Measurements from ENCODE around the gene NANOGP8.
A peak's percentile ranks its signal among the peaks of the same experiment; 100 is the strongest.
"Not testable (repeated sequence)": the region's sequence is repeated elsewhere in the genome, so short reads cannot be mapped to it uniquely, and the experiment has no call there.

NANOGP8 gene

DNA sequence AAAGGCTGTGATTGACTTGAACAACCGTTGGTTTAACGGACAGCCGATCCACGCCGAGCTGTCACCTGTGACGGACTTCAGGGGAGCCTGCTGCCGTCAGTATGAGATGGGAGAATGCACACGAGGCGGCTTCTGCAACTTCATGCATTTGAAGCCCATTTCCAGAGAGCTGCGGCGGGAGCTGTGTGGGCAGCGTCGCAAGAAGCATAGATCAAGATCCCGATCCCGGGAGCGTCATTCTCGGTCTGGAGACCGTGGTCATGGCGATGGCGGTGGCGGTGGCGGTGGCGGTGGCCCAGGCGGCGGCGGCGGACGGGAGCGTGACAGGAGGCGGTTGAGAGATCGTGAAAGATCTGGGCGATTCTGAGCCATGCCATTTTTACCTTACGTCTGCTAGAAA lies 7.8 kb upstream of the NANOGP8 start:
- DNase-seq (ENCODE audit: low spot score) = no peak

- DNase-seq (ENCODE audit: low spot score) = no peak
Measured at GRCh38 chr15:35092311-35092710, 7.2 kb upstream of the NANOGP8 start.

- no peak for DNase-seq (ENCODE audit: low spot score)
Measured at GRCh38 chr15:35090104-35090807, 5.2 kb upstream of the NANOGP8 start.

DNA sequence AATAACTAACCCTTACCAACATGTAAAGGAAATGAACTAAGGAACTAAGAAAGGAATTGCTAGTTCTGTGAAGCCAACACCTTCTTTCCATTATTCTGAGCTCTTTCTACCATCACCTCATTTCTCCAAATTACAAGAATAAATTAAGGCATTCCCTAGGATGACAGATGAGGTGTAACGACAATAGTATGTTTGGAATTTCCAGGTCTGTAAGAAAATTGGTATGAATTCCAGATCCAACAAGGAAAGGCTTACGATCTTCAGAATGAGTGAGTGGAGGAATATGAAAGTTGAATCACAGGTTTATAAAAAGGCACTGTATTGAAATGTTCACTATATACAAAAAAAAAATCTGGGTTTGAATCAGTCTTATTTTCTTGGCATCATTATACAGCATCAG lies 4.5 kb upstream of the NANOGP8 start:
- DNase-seq (ENCODE audit: low spot score) = peak; percentile 44

DNA sequence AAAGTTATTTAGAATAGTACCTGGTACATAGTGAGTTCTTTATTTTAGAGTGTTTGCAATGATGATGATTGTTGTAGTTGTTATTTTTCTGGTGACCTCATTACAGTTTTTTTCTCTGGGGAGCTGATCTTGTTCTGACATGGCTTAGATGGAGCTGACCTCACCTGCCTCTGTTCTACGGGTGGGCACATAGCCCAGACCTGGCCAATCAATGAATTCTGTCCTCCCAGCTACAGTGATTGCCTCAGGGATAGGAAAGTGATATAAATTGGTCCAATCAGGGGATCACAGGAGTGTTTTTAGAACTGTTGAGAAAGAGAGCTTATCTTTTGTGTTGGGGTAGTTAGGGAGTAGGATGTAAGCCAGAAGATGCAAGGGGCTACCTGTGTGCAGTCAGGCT lies 3.2 kb upstream of the NANOGP8 start:
- no peak for DNase-seq (ENCODE audit: low spot score)

DNA sequence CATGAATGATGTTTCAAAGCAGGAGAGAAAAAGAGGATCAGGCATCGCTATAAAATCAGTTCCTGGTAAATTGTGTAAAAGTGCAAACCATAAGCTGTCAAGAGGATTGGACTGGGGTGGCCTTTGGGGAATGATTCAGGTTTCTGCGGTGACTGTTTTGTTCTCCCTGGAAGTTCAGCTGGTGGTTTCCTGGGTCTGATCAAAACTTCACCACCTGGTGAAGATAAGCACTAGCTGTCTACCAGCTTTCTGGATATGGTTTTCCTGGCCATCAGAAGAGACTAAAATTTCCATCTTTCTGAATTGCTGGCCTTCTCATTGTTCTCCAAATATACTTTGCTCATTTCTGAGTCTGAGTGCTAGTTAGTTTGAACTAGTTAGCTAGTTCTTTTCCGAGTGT lies 2.7 kb upstream of the NANOGP8 start:
- DNase-seq (ENCODE audit: low spot score) = no peak

- DNase-seq (ENCODE audit: low spot score) = not testable (repeated sequence)
Measured at GRCh38 chr15:35082371-35083348, 2.4 kb downstream of the NANOGP8 start.

- DNase-seq (ENCODE audit: low spot score) = not testable (repeated sequence)
Measured at GRCh38 chr15:35081626-35082365, 3.3 kb downstream of the NANOGP8 start.

- DNase-seq (ENCODE audit: low spot score) = no peak
Measured at GRCh38 chr15:35080226-35080625, 4.9 kb downstream of the NANOGP8 start.

GRCh38 chr15:35078221-35078915 lies 6.7 kb downstream of the NANOGP8 start:
- DNase-seq (ENCODE audit: low spot score) = peak; percentile 64

GRCh38 chr15:35071106-35071505 lies 14.0 kb downstream of the NANOGP8 start:
- no peak for DNase-seq (ENCODE audit: low spot score)

- no peak for DNase-seq (ENCODE audit: low spot score)
Measured at GRCh38 chr15:35068846-35069475, 16.1 kb downstream of the NANOGP8 start.

- DNase-seq (ENCODE audit: low spot score) = no peak
Measured at GRCh38 chr15:35067496-35068347, 17.4 kb downstream of the NANOGP8 start.

DNA sequence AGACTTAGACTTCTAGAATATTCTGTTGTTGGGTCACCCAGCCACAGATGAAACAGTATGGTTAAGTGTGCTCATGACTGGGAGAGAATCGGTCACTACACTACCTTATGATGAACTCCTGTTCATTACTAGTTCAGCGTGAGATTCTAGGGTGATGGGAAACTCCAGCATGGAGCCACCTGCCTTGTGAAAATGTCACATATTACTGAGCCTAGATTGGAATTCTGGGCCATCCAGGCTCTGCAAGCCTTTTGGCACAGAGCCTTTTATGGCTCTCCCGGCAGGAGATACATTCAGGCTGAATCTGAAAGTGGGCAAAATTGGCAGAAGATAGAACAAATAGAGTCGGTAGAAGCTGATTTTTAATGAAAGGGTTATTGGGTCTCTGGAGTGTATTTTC lies 19.0 kb downstream of the NANOGP8 start:
- no peak for DNase-seq (ENCODE audit: low spot score)

GRCh38 chr15:35064576-35065190 lies 20.4 kb downstream of the NANOGP8 start:
- no peak for DNase-seq (ENCODE audit: low spot score)

DNA sequence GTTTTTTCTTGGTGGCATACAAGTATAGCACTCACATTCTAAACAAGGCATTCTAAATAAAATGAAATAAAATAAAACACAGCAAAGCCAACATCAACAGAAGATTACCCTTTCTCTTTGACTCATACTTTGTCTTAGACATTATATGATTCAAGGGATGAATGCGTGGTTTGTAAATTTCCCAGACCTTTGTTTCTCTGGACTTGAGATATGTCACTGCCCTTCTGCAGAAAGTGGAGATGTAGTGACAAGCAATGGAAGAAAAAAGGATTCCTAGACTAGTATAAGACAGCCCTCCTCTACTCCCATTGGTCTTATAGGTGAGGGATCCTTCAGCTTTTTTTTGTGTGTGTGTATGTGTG lies 22.4 kb downstream of the NANOGP8 start:
- DNase-seq (ENCODE audit: low spot score) = peak; percentile 15

GRCh38 chr15:35061825-35062737 lies 23.0 kb downstream of the NANOGP8 start:
- DNase-seq (ENCODE audit: low spot score) = no peak

DNA sequence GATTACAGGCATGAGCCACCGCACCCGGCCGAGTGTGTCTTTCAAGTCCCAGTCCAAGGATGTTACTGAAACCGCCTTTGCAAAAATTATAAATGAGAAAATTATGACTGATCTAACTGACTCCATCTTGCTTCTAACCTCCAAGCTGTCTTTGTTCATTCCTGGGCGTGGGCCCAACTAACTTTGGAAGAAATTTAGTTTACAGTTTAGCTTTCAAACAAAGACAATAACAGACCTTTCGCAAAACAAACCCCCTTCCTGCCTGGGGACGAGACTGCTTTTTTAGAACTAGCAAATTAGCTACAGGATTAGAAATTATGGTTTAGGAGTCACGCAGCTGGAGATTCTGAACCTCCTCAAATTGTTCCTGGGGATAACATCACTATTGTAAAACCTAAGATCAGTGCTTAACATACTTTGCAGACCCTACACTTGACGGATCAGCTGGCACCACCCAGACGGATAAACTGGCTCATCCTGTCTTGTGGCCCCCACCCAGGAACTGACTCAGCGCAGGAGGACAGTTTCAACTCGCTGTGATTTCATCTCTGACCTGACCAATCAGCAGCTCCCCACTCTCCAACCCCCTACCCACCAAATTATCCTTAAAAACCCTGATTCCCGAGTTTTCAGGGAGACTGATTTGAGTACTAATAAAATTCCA lies 23.8 kb downstream of the NANOGP8 start:
- DNase-seq (ENCODE audit: low spot score) = no peak

All from kidney tubule cell (primary cell).